GM19351 (cell line): ENCODE data around the gene KLKB1.

ENCODE experiments used
- ATAC-seq: cut with Tn5 transposase; IDR thresholded peaks from one replicate; pipeline ENCODE4 v1.9.1; 2021; ENCODE audit warnings: mild to moderate bottlenecking, moderate library complexity; ENCODE audit not compliant: unreplicated experiment

Gene KLKB1

DNA sequence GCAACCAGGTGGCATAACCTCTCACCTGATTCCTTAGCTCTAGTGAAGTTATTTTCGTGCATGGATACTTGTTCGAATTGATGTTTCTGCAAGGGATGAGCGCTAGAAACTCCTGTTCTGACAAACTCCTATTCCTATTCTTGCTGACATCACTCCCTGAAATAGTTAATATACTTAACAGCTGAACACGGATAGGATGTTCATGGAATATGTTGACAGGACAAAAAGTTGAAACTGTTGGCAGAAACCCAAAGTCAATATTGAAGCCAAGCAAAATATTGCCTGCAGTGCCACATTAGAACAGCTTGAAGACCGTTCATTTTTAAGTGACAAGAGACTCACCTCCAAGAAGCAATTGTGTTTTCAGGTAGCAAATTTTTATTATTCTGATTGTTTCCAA, at the start of gene KLKB1:
TSS of gene KLKB1 (plus strand) at position 287 of the 400 bp plus-strand sequence. CDS start 689 bp downstream, outside the sequence.
- ATAC-seq, result no peak

DNA sequence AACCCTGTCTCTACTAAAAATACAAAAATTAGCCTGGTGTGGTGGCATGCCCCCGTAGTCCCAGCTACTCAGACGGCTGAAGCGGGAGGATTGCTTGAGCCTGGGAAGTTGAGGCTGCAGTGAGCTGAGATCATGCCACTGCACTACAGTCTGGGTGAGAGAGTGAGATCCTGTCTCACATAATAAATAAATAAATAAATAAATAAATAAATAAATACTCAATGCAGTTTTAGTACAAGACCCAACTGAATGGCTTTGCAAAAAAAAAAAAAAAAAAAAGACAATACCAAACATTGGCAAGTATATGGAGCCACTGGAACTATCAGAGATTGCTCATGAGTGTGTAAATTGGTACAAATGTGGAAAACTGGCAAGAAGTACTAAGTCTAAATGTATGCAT, 39.2 kb upstream of the KLKB1 start:
- no peak for ATAC-seq

DNA sequence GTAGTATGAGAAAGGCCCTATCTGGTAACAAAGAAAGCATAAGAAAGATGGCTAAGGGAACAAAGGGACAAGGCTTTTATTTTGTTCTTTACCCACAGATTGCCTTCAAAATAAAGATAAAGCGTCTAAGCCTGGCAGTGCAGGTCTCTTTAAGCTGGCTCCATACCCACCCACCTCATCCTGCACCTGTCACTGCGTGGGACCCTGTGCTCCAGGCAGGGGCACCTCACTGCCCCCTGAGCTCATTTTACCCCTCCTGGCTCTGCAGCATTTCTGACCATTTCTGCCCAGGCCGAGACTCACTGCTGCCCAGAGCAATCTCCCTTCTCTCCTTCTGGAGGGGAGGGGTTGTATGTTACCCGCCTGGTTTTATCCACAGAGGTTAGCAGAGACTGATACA, 37.7 kb upstream of the KLKB1 start:
- no peak for ATAC-seq

DNA sequence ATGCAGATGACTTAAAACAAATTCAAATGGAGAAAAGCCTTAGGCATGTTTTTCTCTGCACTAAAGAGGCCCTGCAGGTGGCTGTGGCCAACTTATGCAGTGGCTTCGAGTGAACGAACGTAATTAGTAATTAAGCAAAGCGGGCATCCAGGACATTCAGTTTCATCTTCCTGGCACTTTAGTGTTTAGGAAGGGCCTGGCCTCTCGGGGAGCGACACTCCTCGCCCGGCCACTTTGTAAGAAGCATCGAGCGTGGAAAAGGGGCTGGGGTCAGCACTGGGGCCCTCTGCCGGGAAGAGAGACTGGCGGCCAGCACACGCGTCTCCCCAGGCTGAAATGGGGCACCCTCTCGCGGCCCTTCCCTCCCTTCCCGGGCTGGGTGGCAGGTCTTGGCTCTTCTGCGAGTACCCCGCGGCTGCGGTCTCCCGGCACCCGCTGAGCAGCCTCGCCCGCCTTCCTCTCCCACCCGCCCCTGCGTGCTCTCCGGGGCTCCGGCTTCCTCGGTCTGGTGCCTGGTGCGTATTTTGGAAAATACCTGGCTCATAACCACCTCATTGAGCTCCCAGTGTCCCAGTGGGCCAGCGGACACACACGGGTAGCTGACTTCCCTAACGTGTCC, 36.6 kb upstream of the KLKB1 start:
- ATAC-seq, result peak; percentile 27

DNA sequence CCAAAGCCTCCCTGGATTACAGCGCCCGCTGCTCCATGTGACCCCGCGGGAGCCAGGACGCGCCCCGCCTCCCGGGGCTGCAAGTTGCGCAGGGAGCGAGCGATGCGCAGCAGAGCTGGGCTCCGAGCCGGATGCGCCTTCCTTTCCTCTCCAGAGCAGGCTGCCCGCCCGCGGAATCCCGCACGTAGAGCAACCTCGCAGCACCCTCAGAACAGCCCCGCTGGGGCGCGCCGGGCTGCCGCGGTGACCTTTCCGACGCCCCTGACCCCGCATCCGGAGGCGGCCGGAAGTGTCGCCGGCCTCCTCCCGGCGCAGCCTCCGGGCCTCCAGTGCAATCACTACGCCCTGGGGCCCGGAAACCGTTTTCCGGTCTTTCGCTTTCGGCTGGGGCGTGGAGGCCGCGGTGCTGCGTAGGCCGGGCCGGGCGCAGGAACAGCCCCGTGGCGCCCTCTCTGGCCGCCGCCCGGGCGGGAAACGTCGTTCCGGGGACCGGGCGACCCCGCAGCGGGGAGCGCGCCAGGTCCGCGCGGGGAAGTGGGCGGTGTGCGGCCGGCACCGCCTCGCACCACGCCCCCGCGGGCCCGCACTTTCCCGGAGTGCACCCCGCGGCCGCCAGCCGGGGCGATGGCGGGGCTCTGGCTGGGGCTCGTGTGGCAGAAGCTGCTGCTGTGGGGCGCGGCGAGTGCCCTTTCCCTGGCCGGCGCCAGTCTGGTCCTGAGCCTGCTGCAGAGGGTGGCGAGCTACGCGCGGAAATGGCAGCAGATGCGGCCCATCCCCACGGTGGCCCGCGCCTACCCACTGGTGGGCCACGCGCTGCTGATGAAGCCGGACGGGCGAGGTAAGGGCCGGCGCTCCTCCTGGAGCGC, 35.9 kb upstream of the KLKB1 start, which contains the start of gene CYP4V2:
TSS of gene CYP4V2 (plus strand) at position 368 of the 866 bp plus-strand sequence. CDS start at position 625, 257 bp downstream.
- peak; percentile 81 for ATAC-seq

DNA sequence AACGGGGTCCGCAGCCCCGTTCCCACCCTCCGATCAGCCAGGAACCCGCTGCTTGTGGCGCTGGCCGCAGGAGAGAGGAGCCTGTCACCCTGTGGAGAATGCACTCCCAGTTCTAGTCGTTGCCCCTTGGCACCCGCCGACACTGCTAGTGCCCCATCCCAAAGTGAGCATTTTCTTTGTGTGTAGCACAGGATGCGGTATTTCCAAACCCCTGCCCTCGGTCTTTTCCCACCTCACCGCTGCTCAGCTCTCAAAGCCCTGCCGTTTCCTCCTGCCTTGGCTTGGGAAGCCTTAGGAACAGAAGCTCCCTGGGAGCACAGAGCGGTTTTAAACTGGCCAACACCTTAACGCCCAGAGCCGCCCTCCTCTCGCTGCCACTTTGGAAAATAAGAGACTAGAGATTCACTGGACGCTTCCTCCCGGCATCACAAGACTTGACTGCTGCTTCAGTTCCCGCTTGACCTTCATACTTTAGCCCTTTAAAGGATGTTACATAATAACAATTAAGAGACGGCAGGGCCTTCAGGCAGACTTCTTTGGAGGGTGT, 35.2 kb upstream of the KLKB1 start:
- no peak for ATAC-seq

DNA sequence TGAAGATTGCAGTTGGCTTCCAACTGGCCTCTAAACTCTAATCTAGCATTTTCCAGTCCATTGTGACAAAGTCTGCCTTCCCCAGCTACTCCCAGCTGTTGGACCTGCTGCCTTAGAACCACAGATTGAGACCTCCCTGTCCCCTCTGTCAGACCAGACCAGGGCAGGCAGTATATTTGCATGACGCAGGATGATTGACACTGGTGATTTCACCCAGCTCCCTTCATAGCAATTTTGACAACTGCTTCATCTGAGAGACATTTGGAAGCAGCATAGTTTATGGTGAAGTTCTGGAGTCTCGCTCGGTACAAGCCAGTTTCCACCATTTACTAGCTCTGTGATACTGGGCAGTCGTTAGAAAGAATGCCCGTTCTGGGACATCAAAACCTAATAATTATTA, 33.5 kb upstream of the KLKB1 start:
- no peak for ATAC-seq

DNA sequence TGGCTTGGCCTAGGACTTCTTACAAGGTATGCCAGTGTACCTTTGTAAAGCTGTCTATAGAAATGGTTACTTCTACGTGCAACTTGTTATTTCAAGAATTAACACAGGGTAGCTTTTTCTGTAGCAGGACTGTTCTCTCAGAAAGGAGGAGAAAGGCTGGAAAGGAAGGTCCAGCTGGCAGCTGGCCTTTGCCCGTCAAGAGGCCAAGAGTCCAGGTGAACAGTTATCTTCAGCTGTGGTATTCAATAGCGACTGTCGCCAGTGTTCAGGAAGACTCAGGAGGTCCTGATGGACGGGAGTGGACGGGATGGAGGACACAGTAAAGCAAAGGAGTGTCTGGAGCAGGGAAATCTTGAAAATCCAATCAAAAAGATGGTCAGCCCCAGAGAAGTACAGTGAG, 31.2 kb upstream of the KLKB1 start:
- ATAC-seq, result no peak

DNA sequence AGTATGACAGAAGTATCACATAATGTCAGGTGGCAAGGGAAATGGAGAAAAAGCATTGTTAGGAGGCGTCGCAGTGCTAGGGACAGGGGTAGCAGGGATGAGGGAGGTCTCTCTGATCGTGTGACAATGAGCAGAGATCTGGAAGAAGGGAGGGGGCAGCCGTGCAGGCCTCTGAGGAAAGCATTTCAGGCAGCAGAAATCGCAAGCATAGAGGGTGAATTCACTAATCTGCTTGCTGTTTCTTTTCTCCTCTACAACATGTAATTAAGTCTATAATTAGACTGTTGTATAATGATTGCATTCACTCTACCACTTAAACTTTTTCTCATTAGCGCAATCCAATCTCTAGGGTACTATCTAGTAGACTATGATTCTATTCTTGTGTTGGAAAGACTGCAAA, 26.8 kb upstream of the KLKB1 start:
- no peak for ATAC-seq

DNA sequence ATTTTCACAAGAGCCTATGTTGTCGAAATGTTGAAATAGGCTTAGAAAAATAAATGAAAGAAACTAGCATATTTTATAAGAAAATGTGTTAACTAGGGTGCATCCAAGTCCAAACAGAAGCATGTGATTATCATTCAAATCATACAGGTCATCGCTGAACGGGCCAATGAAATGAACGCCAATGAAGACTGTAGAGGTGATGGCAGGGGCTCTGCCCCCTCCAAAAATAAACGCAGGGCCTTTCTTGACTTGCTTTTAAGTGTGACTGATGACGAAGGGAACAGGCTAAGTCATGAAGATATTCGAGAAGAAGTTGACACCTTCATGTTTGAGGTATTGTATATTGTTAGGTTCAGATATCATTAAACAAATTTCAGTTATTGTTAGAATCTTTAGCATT, 26.3 kb upstream of the KLKB1 start:
- ATAC-seq, result no peak

DNA sequence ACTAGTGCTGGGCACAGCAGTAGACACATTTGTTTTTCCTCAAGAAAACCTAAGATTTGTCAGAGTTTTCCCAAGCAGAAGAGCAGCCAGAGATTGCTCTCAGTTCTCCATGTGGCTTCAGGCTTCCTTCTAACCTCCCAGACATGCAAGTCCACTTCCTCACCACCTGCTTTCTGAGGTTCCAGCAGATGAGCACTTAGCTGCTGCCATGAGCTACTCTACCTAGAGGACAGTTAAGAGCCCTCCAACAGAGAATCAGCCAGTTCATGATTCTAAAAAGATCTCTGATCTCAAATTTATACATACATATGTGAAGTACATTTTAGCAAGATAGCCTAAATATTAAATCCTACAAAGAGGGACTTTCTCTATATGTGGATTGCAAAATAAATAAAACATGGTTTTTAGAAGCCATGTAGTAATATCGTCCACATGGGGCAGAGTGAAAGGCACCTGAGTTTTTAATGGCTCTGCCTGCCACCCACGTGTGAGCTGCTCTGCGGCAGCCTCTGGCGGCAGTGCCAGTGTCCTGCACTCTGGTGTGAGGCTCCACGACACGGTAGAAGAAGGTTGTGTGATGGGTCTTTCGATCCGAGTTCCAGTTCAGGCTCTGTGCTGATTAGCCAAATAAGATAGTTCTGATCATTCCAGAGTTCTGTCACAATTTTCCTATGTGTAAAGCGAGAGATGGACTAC, 25.6 kb upstream of the KLKB1 start:
- peak; percentile 100 for ATAC-seq

DNA sequence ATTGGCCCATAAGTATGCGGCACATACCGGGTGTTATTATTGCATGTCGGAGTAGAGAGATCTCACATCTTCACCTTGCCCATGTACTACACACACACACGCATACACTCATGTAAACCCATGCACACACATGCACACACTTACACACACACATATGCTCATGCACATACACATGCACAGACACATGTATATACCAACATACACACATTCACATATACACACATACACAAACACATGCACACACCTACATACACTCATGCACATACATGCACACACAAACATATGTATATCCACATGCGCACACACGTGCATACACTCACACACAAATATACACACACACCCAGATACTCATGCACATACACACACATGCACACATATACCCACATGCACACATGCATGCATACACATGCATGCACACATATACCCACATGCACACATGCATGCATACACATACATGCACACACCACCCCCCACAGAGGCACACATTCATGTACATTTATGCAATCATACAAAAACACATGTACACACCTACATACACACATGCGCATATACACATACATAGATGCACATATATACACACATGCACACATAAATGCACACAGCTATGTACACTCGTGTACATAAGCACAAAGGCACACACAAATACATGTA, 24.7 kb upstream of the KLKB1 start:
- ATAC-seq, result no peak

DNA sequence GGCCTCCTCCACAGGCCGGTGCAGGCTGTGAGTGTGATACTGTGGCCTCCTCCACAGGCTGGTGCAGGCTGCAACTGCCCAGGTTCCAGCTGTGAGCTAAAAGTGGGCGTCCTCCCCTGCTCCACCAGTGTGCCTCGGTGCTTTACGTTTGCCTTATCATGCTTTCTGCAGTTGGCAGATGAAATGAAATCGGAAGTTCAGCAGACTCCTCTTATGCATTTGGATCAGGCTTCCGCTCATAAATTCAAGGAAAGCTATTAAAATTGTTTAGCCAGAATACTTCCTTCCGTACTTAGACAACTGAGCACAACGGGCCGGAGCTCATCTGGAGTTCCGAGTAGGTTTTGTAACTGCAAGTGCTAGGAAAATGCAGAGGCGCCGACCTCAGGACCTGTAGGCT, 23.9 kb upstream of the KLKB1 start:
- ATAC-seq, result no peak

DNA sequence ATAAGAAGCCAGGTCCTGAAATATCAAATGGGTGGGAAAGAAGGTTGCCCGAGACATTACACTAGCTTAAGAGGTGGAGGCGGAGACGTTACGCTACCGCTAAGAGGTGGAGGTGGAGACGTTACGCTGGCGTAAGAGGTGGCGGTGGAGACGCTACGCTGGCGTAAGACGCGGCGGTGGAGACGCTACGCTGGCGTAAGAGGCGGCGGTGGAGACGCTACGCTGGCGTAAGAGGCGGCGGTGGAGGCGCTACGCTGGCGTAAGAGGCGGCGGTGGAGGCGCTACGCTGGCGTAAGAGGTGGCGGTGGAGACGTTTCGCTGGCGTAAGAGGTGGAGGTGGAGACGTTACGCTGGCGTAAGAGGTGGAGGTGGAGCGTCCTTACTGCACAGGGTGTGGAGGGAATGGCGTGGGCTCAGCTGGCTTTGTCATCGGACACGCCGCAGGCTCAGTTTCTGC, 23.2 kb upstream of the KLKB1 start:
- ATAC-seq, result no peak

DNA sequence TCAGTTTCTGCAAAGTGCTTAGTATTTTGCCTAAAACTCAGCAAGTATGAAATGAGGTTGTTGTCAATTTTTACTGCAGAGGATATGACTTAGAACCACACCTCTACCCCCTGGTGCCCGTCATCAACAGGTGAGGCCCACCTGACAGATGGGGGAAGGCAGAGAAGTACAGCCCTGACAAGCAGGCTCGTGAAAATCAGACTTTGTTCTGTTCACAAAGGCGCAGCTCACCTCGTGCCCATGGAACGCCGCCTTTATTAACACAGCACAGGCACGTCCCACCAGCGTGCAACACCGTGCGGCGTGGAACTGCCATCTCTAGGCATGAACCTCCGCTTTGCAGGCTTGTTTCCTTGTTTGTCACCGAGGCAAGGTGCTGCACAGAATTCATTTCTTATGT, 22.6 kb upstream of the KLKB1 start:
- no peak for ATAC-seq

DNA sequence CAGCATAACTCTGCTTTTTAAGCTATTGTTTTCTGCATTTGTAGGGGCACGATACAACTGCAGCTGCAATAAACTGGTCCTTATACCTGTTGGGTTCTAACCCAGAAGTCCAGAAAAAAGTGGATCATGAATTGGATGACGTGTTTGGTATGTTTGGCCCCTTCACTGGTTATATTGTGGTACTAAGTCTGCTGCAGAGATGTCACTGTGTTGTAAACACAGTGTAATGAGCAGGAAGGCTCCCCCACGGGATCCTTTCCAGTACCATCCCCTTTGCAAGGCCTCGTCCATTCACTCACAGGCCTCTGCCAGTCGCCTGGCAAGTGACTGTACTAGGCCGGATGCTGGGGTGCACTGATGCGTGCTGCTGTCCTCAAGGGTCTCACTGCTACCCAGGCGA, 22.2 kb upstream of the KLKB1 start:
- no peak for ATAC-seq

DNA sequence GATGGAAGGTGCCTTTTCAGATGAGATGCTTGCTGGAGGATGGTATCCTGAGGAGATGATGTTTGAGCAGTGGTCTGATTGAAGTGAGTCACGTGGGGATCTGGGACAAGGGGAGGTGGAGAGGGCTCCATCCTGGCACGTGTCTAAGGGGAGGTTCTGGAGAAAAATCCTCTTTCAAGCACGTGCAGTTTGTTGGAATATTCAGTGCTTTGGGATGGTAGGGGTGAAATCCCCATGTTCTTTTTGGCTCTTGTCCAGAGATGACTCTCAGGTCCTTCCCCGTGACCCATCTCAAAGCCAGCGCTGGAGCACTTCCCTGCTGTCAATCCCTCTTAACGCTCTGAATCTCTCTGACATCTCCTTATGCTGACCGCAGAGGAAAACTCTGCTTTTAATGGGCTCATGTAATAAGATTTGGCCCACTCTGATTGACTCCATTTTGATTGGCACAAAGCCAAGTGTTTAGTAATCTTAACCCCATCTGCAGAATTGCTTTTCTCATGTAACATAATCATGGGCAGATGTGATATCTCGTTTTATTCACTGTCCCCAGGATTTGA, 10.8 kb upstream of the KLKB1 start:
- no peak for ATAC-seq

DNA sequence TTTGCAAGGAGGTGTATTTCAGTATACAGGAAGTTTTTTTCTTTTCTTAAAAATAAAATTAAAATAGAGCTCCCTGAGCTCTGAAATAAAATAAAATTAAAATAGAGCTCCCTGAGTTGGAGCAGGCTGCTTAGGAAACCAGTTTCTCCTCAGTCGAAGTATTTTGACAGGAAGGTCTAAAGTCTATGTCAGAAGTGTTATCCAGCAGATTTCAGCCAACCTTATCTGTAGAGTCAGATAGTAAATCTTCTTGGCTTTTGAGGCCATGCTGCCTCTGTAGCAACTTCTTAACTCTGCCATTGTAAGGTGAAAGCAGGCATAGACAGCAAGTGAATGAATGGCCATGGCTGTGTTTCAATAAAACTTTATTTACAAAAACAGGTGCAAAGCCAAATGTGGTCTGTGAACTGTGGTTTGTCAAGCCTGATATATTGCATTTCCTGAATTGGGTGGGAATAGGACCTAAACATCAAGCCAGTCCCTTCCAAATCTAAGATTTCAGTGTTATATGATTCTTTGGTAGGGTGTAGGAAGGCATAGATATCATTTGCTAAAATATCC, 9.5 kb upstream of the KLKB1 start:
- ATAC-seq, result no peak

DNA sequence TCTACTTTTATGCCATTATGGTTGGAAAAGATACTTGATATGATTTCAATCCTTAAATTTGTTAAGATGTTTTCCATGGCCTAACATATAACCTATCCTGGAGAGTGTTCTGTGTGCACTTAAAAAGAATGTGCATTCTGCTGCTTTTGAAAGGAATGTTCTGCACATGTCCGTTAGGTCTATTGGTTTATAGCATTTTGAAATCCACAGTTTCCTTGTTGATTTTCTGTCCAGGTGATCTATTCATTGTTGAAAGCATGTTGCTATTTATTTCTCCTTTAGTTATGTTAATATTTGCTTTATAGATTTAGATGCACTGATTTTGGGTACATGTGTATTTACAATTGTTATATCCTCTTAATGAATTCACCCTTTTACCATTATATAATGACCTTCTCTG, 5.7 kb upstream of the KLKB1 start:
- ATAC-seq, result no peak

DNA sequence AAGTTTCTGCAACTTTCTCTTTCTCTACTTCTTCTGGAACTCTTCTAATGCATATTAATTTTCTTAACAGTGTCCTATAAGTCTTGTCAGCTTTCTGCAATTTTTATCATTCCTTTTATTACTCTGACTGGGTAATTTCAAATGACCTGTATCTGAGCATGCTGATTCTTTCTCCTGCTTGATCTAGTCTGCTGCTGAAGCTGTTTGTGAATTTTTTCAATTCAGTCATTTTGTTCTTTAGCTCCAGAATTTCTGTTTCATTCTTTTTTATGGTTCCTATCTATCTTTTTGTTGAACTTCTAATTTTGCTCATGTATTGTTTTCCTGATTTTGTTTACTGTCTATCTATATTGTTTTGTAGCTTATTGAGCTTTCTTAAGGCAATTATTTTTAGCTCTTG, 1.5 kb upstream of the KLKB1 start:
- no peak for ATAC-seq
